Measurements from ENCODE around the gene GJA3. TPM values are rescaled to one million over a fixed set of nuclear protein-coding genes. Genes with fewer than 3 reads are reported as not detected.
A peak's percentile ranks its signal among the peaks of the same experiment; 100 is the strongest.

Gene GJA3
- total RNA-seq, 1 experiment from 2014 or later, result 3.3 TPM

- no peaks in the 10 kb centered on the region for H3K9me3 ChIP-seq
- no peaks in the 10 kb centered on the region for H3K36me3 ChIP-seq
- H3K27me3 ChIP-seq, result peaks cover 10% of the 10 kb centered on the region
- H3K4me3 ChIP-seq, result no peak overlapping the region
- DNase-seq, result no peak
Observed at GRCh38 chr13:20188667-20189553, 28.1 kb upstream of the GJA3 start.

DNA sequence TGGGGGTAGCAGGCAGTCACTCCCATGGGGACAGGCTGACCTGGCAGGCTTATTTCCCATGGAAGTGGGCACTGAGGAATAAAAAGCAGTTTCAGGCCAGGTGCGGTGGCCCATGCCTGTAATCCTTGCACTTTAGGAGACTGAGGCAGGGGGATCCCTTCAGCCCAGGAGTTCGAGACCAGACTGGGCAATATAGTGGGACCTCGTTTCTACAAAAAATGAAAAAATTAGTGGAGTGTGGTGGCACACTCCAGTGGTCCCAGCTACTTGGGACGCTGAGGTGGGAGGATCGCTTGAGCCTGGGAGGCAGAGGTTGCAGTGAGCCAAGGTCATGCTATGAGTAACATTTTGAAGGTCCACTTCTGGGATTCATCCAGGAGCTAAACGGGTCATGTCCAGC is 25.9 kb upstream of the GJA3 start:
- Histone ChIP-seq H3K9me3 (no peaks in the 10 kb centered on the region), H3K27me3 (no peaks in the 10 kb centered on the region), H3K4me3 (no peak overlapping the region), H3K36me3 (no peaks in the 10 kb centered on the region)
- no peak for DNase-seq

DNA sequence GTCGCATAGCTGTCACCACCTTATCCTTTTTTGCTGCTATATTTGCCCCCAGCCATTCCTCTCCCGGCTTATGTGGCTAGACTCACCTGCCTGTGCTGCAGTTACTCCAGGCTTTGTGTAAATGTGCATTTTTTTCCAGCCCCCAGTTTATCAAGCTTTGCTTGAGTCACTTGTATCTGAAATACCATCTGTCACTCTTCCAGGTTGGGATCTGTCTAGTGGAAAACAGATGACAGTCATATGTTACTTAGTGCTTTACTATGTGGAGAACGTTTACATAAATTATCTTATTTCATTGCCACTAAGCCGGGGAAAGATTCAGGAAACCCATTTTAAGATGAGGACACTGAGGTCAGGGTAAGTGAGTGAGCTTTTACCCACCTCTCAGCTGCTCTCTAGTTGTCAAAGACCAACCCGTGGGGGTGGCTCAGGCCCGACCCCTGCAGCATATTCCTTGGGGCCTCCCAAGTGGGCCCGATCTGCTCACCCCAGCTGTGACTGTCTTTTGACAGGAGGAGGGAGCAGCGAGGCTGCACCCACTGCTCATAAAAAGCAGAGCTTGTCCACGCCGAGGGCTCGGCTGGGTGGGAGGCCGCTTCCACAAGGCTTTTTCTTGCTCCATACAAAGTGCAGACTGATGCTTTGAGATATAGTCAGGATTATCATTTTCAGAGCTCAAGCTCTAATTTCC is 24.7 kb upstream of the GJA3 start:
- no peak for DNase-seq
- Histone ChIP-seq H3K9me3 (no peaks in the 10 kb centered on the region), H3K4me3 (no peak overlapping the region), H3K36me3 (no peaks in the 10 kb centered on the region), H3K27me3 (no peaks in the 10 kb centered on the region)

DNA sequence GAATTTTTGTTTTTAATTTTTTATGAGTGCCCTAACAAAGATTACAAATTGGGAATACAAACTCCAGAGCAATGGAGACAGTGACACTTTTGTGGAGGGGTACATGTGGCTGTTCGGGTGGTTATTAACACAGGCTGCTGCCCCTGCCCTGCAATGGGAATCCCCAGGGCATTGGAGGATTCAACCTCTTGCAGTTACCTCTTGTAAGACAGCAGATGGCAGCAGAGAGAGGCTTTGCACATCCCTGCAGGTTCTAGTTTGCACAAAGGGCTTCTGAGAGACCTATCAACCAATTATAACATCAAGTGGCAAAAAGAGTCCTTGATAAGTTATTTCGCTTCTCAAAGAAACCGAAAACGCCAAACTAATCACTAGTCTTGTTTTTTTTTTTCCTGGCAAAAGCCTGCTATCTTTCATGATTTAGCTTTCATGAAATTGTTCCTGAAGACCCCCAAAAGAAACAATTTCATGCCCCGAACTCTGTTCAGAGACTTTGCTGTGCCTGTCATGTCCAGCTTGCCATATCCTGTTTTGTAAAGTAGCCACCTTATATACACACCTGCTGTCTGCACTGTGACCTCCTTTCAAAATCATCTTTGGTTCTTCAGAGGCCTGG is 21.5 kb upstream of the GJA3 start:
- no peaks in the 10 kb centered on the region for H3K36me3 ChIP-seq
- H3K27me3 ChIP-seq, result no peaks in the 10 kb centered on the region
- no peak overlapping the region for H3K4me3 ChIP-seq
- H3K9me3 ChIP-seq, result no peaks in the 10 kb centered on the region
- DNase-seq, result peak; percentile 44

GRCh38 chr13:20181188-20181587 is 20.3 kb upstream of the GJA3 start:
- DNase-seq, result no peak
- no peaks in the 10 kb centered on the region for H3K36me3 ChIP-seq
- no peaks in the 10 kb centered on the region for H3K27me3 ChIP-seq
- no peaks in the 10 kb centered on the region for H3K9me3 ChIP-seq
- no peak overlapping the region for H3K4me3 ChIP-seq

GRCh38 chr13:20178156-20178555 is 17.3 kb upstream of the GJA3 start:
- Histone ChIP-seq H3K27me3 (no peaks in the 10 kb centered on the region), H3K36me3 (no peaks in the 10 kb centered on the region), H3K9me3 (no peaks in the 10 kb centered on the region), H3K4me3 (no peak overlapping the region)
- no peak for DNase-seq

- DNase-seq, result no peak
- Histone ChIP-seq H3K9me3 (no peaks in the 10 kb centered on the region), H3K36me3 (no peaks in the 10 kb centered on the region), H3K4me3 (no peak overlapping the region), H3K27me3 (no peaks in the 10 kb centered on the region)
Observed at GRCh38 chr13:20177049-20177831, 16.4 kb upstream of the GJA3 start.

- no peaks in the 10 kb centered on the region for H3K36me3 ChIP-seq
- H3K9me3 ChIP-seq, result no peaks in the 10 kb centered on the region
- DNase-seq, result no peak
- no peak overlapping the region for H3K4me3 ChIP-seq
- no peaks in the 10 kb centered on the region for H3K27me3 ChIP-seq
Observed at GRCh38 chr13:20175907-20176652, 15.2 kb upstream of the GJA3 start.

GRCh38 chr13:20175406-20175794 is 14.5 kb upstream of the GJA3 start:
- no peak for DNase-seq
- Histone ChIP-seq H3K27me3 (no peaks in the 10 kb centered on the region), H3K9me3 (no peaks in the 10 kb centered on the region), H3K36me3 (no peaks in the 10 kb centered on the region), H3K4me3 (no peak overlapping the region)

- Histone ChIP-seq H3K4me3 (no peak overlapping the region), H3K9me3 (no peaks in the 10 kb centered on the region), H3K27me3 (no peaks in the 10 kb centered on the region), H3K36me3 (no peaks in the 10 kb centered on the region)
- DNase-seq, result peak; percentile 96
Observed at GRCh38 chr13:20174656-20175405, 14.0 kb upstream of the GJA3 start.

- no peak overlapping the region for H3K4me3 ChIP-seq
- no peaks in the 10 kb centered on the region for H3K27me3 ChIP-seq
- DNase-seq, result no peak
- H3K36me3 ChIP-seq, result no peaks in the 10 kb centered on the region
- no peaks in the 10 kb centered on the region for H3K9me3 ChIP-seq
Observed at GRCh38 chr13:20173116-20173746, 12.4 kb upstream of the GJA3 start.

- Histone ChIP-seq H3K36me3 (no peaks in the 10 kb centered on the region), H3K4me3 (no peak overlapping the region), H3K27me3 (no peaks in the 10 kb centered on the region), H3K9me3 (no peaks in the 10 kb centered on the region)
- no peak for DNase-seq
Observed at GRCh38 chr13:20171364-20171763, 10.5 kb upstream of the GJA3 start.

DNA sequence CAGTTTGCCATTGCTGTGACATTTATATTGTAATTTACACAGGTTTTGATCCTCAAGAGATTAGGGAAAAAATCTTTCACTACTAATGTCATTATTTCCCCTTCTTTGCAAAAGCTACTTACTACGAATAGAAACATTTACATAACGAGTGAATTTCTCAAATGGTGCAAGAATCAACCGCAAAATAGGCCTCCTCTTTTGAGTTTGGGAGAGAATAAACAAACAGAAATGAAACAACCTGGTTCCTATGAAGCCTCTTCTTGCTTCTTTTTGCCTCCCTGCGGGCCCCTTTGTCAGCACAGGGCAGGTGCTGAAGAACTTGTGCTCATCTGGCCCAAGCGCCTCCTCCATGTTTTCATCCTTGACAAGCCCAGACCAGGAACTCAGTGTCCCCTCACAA is 10.1 kb upstream of the GJA3 start:
- no peaks in the 10 kb centered on the region for H3K36me3 ChIP-seq
- H3K9me3 ChIP-seq, result no peaks in the 10 kb centered on the region
- no peak for DNase-seq
- no peaks in the 10 kb centered on the region for H3K27me3 ChIP-seq
- no peak overlapping the region for H3K4me3 ChIP-seq

DNA sequence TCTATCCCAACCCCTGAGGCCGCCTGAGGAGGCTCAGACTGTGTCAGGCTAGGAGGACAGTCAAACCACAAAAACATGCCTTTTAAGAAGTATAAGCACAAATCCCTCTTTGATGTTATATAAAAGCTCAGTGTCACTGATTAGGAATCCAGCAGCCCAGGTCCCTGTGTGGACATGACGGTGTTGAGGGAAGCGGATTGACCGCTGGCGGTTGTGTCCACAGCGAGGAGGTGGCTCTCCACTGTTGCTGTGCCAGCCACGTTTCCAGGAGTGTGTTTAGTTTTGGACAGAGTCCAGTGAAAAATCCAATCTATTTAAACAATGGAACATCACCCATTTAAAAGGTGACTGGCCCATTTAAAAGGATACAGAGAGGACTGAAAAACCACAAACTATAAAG is 7.5 kb upstream of the GJA3 start:
- DNase-seq, result no peak
- Histone ChIP-seq H3K36me3 (no peaks in the 10 kb centered on the region), H3K4me3 (no peak overlapping the region), H3K9me3 (no peaks in the 10 kb centered on the region), H3K27me3 (no peaks in the 10 kb centered on the region)

Measured in MG63 (cell line).